GM21528 (cell line): ENCODE data around the gene ZNF213.
A peak's percentile ranks its signal among the peaks of the same experiment; 100 is the strongest.

Experiments used
- ATAC-seq: cut with Tn5 transposase; IDR thresholded peaks from one replicate; pipeline ENCODE4 v1.9.1; 2021; ENCODE audit warnings: mild to moderate bottlenecking, moderate library complexity; ENCODE audit not compliant: unreplicated experiment, low FRiP score

ZNF213 gene

GRCh38 chr16:3099732-3100499, 34.9 kb upstream of the ZNF213 start:
- ATAC-seq = peak; percentile 41

GRCh38 chr16:3101018-3101840, 33.6 kb upstream of the ZNF213 start:
- no peak for ATAC-seq

- no peak for ATAC-seq
Measured at GRCh38 chr16:3101841-3102470, 32.9 kb upstream of the ZNF213 start.

DNA sequence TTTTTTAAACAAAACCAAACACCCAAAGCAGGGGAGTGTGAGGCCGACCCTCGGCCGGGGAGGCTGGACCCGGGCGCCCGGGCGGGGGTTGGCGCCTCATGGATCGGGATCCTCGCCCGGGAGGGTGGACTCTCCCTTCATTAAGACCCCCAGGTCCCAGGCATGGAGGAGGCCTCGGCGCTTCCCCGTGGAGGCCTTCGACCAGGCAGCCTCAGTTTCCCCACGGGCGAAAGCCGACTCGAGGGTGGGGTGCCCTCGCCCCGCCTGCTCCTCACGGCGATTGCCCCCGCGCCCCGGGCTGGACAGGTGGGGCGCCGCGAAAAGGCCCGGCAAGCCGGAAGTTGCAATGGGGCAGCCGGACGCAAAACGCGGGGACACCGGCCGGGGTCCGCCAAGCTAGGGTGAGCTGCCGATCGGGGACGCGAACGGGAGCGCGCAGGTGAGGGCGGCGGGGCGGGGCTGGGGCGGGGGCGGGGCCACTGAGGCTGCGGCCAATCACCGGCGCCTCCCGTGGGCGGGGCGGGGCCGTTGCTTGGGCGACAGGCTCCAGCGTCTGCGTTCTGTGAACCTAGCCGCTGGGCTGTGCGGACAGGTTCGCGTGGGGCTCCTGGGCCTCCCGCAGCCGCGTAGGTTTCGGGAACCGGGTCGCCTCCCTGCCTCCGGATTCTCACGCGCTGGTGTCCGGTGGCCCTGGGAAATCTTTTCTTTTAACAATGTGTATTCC, 28.5 kb upstream of the ZNF213 start:
- peak; percentile 79 for ATAC-seq

DNA sequence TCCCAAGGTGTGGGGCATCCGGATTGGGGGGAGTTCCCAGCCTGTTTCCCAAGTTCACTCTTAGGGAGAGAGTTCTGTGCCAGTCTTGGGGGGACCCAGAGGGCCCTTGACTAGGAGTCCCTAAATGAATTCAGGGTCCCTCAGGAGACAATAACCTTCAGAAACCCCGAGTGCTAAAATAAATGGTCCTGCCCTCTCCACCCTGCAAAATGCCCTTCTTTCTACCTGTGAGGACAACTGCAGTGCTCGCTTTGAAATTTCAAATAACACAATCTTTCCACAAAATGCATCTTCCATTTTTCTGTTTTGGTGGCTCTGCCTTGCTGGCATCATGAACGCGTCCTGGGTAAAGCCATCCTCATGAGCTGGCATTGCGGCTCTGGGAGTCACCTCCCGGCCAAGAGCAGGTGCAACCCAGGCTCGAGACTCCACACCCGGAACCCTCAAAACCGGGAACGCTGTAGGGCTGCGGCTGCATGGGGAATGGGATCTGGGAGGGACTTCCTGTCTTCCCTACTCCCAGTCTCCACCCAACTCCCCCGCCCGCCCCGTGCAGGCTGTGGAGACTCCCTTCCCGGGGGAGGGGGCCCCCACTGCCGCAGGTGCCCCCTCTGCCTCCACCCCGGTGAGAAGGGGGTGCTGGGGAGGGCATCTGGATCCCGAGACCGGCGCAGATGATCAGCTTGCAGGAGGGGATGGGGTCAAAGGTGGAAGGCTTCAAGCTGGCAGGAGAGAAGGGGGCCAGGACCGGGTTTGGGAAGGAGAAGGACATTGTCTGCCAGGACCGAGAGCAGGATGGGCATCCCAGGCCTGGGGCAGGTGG, 22.6 kb upstream of the ZNF213 start, which contains the start of gene ZNF205:
Gene ZNF205 (plus strand): TSS at position 529 of the 823 bp plus-strand sequence. CDS start 845 bp downstream, outside the sequence.
- ATAC-seq = no peak

- no peak for ATAC-seq
Measured at GRCh38 chr16:3112881-3113574, 21.8 kb upstream of the ZNF213 start.

- no peak for ATAC-seq
Measured at GRCh38 chr16:3113765-3114479, 20.9 kb upstream of the ZNF213 start.

DNA sequence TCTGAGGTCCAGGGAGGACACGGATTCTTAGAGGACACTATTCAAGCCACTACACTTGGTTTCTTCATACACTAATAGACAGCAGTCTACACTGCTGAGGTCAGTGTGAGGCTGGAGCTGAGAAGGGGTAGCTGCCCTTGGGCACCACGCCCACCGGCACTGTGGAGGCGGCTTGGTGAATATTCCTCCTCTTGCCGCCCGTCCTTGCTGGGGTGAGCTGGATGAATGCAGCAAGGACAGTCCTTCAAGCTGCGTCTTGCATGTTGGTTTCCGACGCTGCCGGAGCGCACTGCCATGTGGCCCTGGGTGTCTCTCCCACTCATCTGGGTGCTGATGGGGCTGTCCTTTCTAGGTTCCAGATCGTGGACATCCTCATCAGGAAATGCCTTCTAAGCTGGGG, 19.8 kb upstream of the ZNF213 start:
- no peak for ATAC-seq

DNA sequence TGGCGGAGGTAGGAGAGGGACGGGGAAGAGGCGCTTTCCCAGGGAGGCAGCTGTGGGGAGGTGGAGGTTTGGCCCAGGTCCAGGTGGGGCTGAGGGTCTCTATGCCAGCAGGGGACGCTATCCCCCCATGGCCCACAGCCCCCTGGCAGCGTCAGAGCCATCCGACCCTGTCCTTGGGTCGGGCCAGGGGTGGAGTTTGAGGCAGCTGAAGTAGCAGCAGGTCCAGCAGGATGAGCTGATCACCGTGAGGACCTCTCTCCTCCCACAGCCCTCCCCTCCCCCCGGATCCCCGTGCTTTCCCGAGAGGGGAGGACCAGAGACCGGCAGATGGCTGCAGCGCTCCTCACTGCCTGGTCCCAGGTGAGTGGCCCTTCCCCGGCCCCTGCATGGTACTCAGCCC, 19.3 kb upstream of the ZNF213 start:
- no peak for ATAC-seq

DNA sequence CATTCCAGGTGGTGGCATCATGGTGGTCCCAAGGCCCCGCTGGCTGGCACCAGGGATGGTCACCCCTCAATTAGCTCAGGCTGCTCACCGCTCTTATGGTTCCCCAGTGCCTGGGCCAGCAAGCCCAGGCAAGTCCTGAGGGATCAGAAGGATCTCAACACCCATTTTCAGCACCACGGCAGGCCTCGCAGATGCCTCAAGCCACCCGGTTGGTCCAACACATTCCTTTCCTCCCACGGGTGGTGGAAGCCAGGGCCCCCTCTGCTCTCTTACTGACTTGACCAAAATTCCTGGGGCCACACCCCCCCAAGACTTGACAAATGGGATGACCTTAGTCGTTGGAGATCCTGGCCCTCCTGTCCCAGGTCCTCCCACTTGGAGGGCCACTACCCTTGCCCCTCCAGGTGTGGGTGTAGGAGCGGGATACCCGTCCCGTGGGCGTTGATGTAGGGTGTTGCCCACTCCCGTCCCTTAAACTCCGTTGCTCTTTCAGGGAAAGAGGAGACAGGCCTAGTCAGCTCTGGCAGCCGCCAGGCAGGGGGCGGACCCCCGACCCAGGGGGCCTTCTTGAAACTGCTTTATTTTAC, 16.5 kb upstream of the ZNF213 start:
- ATAC-seq = no peak

- no peak for ATAC-seq
Measured at GRCh38 chr16:3118846-3119245, 16.0 kb upstream of the ZNF213 start.

GRCh38 chr16:3119286-3119685, 15.5 kb upstream of the ZNF213 start:
- no peak for ATAC-seq

DNA sequence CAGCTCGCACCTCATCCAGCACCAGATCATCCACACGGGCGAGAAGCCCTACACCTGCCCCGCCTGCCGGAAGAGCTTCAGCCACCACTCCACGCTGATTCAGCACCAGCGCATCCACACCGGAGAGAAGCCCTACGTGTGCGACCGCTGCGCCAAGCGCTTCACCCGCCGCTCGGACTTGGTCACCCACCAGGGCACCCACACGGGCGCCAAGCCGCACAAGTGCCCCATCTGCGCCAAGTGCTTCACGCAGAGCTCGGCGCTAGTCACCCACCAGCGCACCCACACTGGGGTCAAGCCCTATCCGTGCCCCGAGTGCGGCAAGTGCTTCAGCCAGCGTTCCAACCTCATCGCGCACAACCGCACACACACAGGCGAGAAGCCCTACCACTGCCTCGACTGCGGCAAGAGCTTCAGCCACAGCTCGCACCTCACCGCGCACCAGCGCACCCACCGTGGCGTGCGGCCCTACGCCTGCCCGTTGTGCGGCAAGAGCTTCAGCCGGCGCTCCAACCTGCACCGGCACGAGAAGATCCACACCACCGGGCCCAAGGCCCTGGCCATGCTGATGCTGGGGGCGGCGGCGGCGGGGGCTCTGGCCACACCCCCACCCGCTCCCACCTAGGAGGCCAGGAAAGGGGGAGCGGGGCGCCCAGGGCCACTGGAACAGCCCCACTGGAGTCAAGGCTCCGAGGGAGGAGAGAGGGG, 15.0 kb upstream of the ZNF213 start:
- no peak for ATAC-seq

GRCh38 chr16:3120435-3120834, 14.4 kb upstream of the ZNF213 start:
- ATAC-seq = no peak

DNA sequence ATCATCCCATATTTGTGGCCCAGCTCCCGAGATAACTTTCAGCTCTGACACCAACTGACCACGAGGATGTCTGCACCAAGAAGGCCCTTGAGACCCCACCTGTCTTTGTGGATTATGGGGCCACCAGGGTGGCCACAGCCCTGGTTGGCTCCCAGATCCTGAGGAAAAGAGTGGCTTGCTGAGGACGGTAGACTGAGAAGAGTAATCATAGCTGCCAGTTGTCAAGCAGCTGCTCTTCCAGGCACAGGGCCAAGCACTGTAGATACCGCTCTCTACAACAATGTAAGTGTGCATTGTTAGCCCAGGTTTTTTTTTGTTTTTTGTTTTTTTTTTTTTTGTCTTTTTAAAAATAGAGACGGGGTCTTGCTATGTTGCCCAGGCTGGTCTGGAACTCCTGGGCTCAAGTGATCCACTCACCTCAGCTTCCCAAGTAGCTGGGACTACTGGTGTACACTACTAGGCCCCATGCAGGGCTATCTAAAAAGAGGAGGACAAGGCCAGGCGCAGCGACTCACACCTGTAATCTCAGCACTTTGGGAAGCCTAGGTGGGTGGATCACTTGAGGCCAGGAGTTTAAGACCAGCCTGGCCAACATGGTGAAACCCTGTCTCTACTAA, 12.9 kb upstream of the ZNF213 start:
- ATAC-seq = no peak

GRCh38 chr16:3122926-3123570, 11.8 kb upstream of the ZNF213 start:
- ATAC-seq = no peak
